H1 (cell line): ENCODE measurements around the gene CTDNEP1. TPM values are rescaled to one million over a fixed set of nuclear protein-coding genes. Genes with fewer than 3 reads are reported as not detected.

Experiments used
- ASH2L ChIP-seq: fragments of 200-600, 300-600 bp; sonication (generic); IDR thresholded peaks from one replicate; pipeline ENCODE4 v1.7.1; 2017; ENCODE audit warnings: low read length
- BACH1 ChIP-seq: IDR thresholded peaks from 2 replicates; pipeline ENCODE4 v1.6.1; 2012; ENCODE audit warnings: low read length, improper control_type of control experiment
- CHD1 ChIP-seq: IDR thresholded peaks from 2 replicates; pipeline ENCODE4 v1.6.1; 2012; ENCODE audit warnings: low read depth, low read length, improper control_type of control experiment
- CREB1 ChIP-seq: IDR thresholded peaks from 2 replicates; pipeline ENCODE4 v1.6.1; 2012; ENCODE audit warnings: inconsistent platforms
- FOSL1 ChIP-seq: IDR thresholded peaks from 2 replicates; pipeline ENCODE4 v1.6.1; 2011; ENCODE audit warnings: mild to moderate bottlenecking, low read depth, low read length, moderate library complexity; ENCODE audit not compliant: insufficient read depth
- GABPA ChIP-seq: IDR thresholded peaks from 2 replicates; pipeline ENCODE4 v1.6.1; 2011; ENCODE audit warnings: mild to moderate bottlenecking, low read length, moderate library complexity, borderline replicate concordance; ENCODE audit not compliant: insufficient read depth
- HDAC2 ChIP-seq, 2 experiments: fragments of 300-600 bp in 1 of 2; sonication (generic) in 1 of 2; IDR thresholded peaks; 2 replicates each; pipeline ENCODE4 v1.6.1; 2011 to 2012; ENCODE audit warnings: low read depth in 2 of 2, low read length in 2 of 2, mild to moderate bottlenecking in 2 of 2, moderate library complexity in 2 of 2, borderline replicate concordance in 1 of 2, inconsistent platforms in 1 of 2
- JUND ChIP-seq: IDR thresholded peaks from 2 replicates; pipeline ENCODE4 v1.6.1; 2011; ENCODE audit warnings: mild to moderate bottlenecking, improper control_type of control experiment, low read length
- KDM5A ChIP-seq: fragments of 200-600 bp; IDR thresholded peaks from 2 replicates; pipeline ENCODE4 v1.7.1; 2012; ENCODE audit warnings: mild to moderate bottlenecking, low read length, inconsistent platforms, mixed read lengths
- PHF8 ChIP-seq: fragments of 200-600 bp; sonication (generic); conservative IDR thresholded peaks from 2 replicates; pipeline ENCODE4 v1.7.1; 2012; ENCODE audit warnings: low read depth, mild to moderate bottlenecking, inconsistent platforms, low read length, moderate library complexity
- POLR2A ChIP-seq, 2 experiments: IDR thresholded peaks; 1 replicate in 1 of 2; 2 replicates in 1 of 2; pipeline ENCODE4 v1.6.1; 2011; ENCODE audit warnings: low read depth in 2 of 2, low read length in 2 of 2, mild to moderate bottlenecking in 2 of 2; ENCODE audit errors: control extremely low read depth in 1 of 2
- POLR2AphosphoS5 ChIP-seq: IDR thresholded peaks from 2 replicates; pipeline ENCODE4 v1.6.1; 2011; ENCODE audit warnings: low read depth, low read length
- RBBP5 ChIP-seq: IDR thresholded peaks from 2 replicates; pipeline ENCODE4 v1.7.1; 2012; ENCODE audit warnings: low read depth, mild to moderate bottlenecking, inconsistent platforms, low read length, moderate library complexity, borderline replicate concordance
- RXRA ChIP-seq: IDR thresholded peaks from 2 replicates; pipeline ENCODE4 v1.6.1; 2011; ENCODE audit warnings: low read depth, mild to moderate bottlenecking, low read length, moderate library complexity; ENCODE audit not compliant: insufficient read depth
- SIRT6 ChIP-seq: IDR thresholded peaks from one replicate; pipeline ENCODE4 v1.7.1; 2012; ENCODE audit warnings: low read length, inconsistent platforms
- SIX5 ChIP-seq: IDR thresholded peaks from 2 replicates; pipeline ENCODE4 v1.6.1; 2011; ENCODE audit warnings: mild to moderate bottlenecking, low read depth, low read length
- SP1 ChIP-seq: IDR thresholded peaks from 2 replicates; pipeline ENCODE4 v1.6.1; 2011; ENCODE audit warnings: low read depth, low read length
- SRF ChIP-seq: IDR thresholded peaks from 2 replicates; pipeline ENCODE4 v1.6.1; 2011; ENCODE audit warnings: mild to moderate bottlenecking, low read depth, low read length, moderate library complexity
- TBP ChIP-seq: IDR thresholded peaks from 2 replicates; pipeline ENCODE4 v1.6.1; 2011; ENCODE audit warnings: low read depth, low read length, improper control_type of control experiment
- polyA plus RNA-seq, 7 experiments: library from polyadenylated mRNA; depleted of rRNA in 3 of 7; stranded (reverse) in 5 of 7; unstranded in 2 of 7; fragments of >200 nt in 5 of 7; fragments of 200-250 nt in 2 of 7; gene quantifications; 1 replicate in 5 of 7; 2 replicates in 1 of 7; 4 replicates in 1 of 7; pipeline versions ENCODE4 v1.2.1 to v1.2.3, GENCODE V29; 2011 to 2013; ENCODE audit warnings: missing spikeins in 2 of 7, mixed read lengths in 2 of 7
- total RNA-seq: library from RNA; stranded (reverse); fragmentation: NEBNext Ultra II Directional; extraction: Animal tissue kit (Norgen Biotek cat#: 25700); gene quantifications from 2 replicates; pipeline ENCODE4 v1.2.1, GENCODE V29; 2021
- TF ChIP-seq, protein P1 (sequence below): IDR thresholded peaks from 2 replicates; pipeline ENCODE4 v1.6.1; 2012; ENCODE audit warnings: inconsistent platforms

The CTDNEP1 gene
- total and polyA plus RNA-seq, 2 of the 8 experiments (the other 6 are each of a cell fraction or from before 2014, with no cell fraction given) = 114 to 123 TPM

DNA sequence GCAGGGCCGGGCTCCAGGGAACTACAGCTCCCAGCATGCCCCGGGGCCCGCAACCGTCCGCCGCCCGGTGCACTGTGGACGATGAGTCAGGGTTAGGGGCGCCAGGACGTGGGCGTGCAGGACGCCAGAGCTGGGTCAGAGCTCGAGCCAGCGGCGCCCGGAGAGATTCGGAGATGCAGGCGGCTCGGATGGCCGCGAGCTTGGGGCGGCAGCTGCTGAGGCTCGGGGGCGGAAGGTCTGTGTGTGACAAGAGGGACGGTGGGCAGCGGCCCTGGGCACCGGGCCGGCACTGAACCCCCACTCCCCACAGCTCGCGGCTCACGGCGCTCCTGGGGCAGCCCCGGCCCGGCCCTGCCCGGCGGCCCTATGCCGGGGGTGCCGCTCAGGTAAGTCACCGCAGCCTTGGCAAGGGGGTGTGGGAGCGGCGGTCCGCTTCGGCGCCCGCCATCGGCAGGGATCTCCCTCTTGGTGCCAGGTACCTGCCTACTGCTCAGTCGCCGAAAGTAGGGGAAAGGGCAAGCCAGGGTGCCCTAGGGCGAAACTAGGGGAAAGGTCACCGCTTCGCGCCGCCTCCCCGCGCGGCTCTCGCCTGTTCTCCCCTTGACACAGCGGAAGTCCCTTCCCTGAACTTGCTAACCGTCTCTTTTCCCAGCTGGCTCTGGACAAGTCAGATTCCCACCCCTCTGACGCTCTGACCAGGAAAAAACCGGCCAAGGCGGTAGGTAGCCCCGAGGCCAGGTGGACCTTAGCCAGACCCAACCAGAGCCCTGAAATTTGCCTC lies 31.5 kb downstream of the CTDNEP1 start, which contains the start of the genes ACADVL and DLG4 (continued):
- TF ChIP-seq RXRA = peak; percentile 71; the same call in 1 of the 2 replicates
- peak; percentile 72 for TF ChIP-seq PHF8
- TF ChIP-seq HDAC2 (IDR thresholded peaks at IDR 0.05; ENCODE audit: borderline replicate concordance in 1 of 2, low read depth in 2 of 2, low read length in 2 of 2) = 0 out of 4 replicates have a peak, but pooled peaks of 1 of the 2 experiments have one; percentile 61
- TF ChIP-seq CHD1 = no peak
- TF ChIP-seq CREB1 = peak; percentile 84
- 0 out of 2 replicates have a peak, but pooled peaks have one; percentile 49 for TF ChIP-seq SP1
- no peak for TF ChIP-seq SIRT6
- peak; percentile 44 for TF ChIP-seq ASH2L
- 0 out of 2 replicates have a peak, but pooled peaks have one; percentile 33 for TF ChIP-seq FOSL1
- TF ChIP-seq BACH1 = peak; percentile 83
- peak; percentile 80 for TF ChIP-seq JUND
- peak; percentile 79 to 90 for TF ChIP-seq POLR2A (IDR thresholded peaks at IDR 0.05; ENCODE audit: control extremely low read depth in 1 of 2, low read depth in 2 of 2, low read length in 2 of 2)
- TF ChIP-seq RBBP5 = 0 out of 2 replicates have a peak, but pooled peaks have one; percentile 26
- TF ChIP-seq SIX5 = peak; percentile 79
- TF ChIP-seq, protein P1, sequence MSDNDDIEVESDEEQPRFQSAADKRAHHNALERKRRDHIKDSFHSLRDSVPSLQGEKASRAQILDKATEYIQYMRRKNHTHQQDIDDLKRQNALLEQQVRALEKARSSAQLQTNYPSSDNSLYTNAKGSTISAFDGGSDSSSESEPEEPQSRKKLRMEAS = no peak
- TF ChIP-seq SRF = no peak
- peak; percentile 21 for TF ChIP-seq POLR2AphosphoS5
- TF ChIP-seq KDM5A = no peak
- peak; percentile 76 for TF ChIP-seq TBP
- 0 out of 2 replicates have a peak, but pooled peaks have one; percentile 29 for TF ChIP-seq GABPA
